T47D (cell line): Measurements from ENCODE around the gene LHFPL2.

ENCODE experiments used
- DNase-seq, 2 experiments: peaks; one replicate each; pipeline versions ENCODE4 v3.0.0 to v3.0.0-alpha.2; 2011 to 2012; ENCODE audit warnings: low read depth in 1 of 2, low spot score in 1 of 2
- JUND ChIP-seq: IDR thresholded peaks from 2 replicates; pipeline ENCODE4 v1.6.1; 2012; ENCODE audit warnings: low read depth
- in situ Hi-C: cut with HindIII; loops from 2 replicates; pipeline ENCODE4 v1.10.0; 2016; ENCODE audit warnings: low sequenced_read_pairs, low pct_unique_long_range_greater_than_20kb

The LHFPL2 gene

DNA sequence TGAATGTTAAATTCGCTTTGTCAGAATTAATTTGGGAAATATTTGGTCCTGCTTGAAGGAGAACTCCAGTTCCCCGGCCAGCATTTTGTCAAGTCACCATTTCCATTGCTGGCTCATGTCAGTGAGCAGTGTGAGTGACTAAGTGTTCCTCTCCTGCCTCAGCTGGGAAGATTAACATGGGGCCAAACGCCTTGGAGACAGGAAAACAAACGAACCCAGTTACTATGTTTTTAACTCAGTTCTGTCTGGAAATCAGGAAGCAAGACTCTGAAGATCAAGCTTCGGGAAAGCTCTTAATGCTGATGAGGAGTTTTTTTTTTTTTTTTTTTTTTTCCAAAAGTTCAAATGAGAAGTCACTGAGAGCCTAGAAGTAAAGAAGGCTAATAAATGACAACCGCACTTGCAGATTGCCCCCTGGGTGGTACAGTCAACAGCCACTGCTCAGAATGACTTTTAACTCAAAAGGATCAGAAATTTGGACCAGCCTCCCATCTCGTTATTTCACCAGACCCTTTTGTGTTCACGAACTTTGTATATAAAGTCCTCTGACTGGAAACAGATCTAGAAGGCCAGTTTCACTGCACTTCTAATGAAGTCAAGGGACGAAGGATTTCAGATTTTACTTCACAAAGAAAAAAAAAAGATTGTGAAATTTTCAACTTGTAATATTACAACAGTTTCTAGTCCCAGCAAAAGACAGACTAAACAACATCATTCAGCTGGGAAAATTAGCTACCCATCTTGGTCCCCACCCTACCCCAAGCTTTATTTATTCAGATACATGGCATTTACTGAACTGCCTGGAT, 121.3 kb downstream of the LHFPL2 start:
- in situ Hi-C loops, result no loop called here
- TF ChIP-seq JUND, result no peak
- DNase-seq, result no peak

DNA sequence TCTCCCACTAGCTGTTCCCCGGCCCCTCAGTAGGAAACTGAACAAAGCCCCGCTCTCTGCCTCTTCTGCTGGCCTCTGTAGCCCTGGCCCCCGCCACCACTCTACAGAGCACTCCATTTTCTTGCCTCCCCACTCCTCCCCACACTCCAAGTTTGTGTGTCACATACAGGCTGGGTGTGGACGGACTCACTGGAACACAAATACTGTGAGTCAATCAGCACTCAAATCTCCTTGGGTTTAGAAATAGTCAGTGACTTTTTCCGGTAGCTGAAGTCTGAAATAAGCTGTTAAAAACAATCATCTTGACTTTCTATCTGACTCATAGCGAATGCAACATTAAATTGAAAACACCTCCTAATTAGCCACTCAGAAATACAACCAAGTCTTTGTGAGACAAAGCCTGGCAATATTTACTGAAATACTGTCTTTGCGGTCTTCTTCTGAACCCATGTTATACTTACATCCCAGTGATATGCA, 122.5 kb downstream of the LHFPL2 start:
- TF ChIP-seq JUND, result no peak
- DNase-seq, result no peak
- in situ Hi-C loops, result no loop called here

DNA sequence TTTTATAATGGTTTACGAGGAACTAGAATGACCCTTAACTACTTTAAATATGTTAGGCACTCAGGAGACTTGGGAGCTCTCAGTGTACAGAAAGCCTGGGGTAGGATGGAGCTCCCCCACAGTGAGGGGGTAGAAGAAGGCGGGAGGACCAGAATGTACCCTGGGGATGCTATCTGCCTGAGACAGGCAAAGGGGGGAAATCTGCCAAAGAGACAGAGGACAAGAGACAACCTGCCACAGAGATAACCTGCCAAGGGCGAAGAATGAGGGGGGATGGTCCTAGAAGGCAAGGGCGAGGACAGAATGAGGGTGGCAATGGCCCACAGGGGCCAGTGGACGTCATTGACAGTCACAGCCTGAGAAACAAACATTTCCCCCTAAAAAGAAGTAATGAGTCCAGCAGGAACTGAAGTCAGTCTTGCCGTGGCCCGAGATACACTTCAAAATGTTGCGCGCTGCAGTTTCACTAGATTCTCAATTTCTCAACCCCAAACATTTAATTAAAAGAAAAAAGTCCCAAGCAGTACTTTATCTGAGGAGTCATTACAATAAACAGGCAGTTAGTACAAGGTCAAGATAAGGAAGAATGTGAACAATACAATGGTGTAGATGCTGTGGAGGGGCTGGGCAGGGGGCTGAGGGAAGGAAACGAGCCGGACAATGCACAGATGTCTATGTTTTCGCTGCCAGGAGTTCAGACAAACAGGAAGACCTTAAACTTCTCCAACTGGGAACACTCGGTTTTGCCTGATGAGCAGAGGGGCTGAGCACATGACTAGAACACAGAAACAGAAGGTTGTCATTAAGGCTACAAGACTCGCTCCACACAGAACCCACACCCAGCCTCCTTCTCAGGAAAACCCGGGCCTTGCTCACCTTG, 125.0 kb downstream of the LHFPL2 start:
- TF ChIP-seq JUND, result no peak
- no peak for DNase-seq
- in situ Hi-C loops, result no loop called here

DNA sequence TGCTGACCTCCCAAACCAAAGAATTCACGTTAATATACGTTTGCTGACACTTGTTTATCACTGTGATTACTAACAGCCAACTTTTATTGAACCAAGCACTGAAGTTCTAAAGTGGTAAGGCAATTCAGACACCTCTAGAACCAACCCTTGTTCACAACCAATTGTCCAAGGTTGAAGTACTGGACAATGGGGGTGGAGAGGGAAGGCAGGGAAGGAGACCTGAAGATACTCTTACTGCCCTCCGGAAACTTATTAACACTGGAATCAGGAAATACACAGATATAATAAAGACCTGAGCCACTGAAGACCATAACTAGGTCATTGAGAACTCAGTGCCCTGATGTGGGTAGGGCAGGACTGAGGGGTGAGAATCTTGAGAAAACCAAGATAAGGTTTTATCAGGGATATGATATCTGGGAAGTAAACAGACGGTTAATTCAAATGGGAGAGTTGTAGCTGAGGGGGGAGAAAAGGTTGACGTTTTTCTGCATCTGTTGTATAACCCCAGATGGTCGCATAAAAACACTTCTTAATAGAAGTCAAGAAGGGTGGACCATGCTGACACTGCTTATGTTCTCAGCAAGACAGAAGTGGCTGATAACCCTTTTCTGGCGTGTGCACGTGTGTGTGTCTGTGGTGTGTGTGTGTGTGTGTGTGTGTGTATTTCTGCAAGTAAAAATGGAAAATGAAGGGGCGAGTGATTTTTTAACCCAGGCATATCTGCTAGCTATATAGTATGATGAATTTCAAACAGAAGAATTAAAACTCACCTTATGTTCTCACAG, 125.9 kb downstream of the LHFPL2 start:
- in situ Hi-C loops, result no loop called here
- no peak for TF ChIP-seq JUND
- DNase-seq, result no peak

DNA sequence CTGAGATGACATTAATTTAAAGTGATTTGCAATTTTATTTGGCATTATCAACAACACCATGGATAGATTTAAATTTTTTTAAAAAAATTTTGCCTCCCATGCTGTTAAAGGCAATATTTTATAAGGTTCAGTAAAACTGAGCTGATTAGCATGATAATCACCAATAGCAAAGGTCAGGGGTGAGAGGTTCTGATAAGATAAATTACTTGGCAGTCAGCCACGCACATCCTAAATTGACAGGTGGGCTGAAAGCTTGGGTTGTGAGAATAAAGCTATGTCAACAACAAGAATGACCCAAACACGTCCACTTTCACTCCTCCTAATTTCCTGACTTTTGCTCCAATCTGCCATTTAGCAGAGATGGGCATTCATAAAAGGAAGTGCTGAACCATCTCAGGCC, 127.1 kb downstream of the LHFPL2 start:
- no peak for DNase-seq
- in situ Hi-C loops, result no loop called here
- no peak for TF ChIP-seq JUND

DNA sequence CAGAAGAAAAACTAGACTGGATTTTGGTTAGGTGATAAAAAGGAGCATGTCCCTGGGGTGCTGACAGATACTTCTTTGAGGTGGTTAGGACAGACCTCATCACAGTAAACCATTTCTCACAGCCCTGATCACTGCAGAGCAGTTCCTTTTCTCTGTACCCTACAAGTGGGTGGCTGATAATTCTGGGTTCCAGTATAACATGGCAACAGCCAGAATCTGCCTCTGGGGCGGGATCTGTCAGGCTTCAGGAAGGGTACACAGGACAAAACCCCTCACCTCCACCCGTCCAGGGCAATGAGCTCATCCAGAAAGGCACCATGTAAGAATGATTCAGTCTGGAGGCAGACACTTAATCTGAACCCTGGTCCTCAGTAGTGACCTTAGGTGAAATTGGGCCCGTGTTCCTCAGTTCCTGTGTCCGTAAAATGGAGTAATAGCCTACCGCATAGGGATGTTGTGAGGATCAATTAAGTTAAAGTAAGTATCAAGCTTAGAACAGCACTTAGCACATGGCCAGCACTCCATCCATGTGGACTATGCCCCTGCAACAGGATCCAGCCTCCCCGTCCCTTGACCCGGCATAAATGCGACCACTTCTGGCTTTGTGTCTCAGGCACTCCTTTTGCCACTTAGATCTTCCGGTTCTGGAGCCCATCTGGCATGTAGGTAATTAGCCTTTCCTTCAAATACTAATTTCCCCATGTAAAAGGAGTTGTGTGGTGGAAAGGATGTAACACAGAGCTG, 129.2 kb downstream of the LHFPL2 start:
- TF ChIP-seq JUND, result no peak
- in situ Hi-C loops, result no loop called here

DNA sequence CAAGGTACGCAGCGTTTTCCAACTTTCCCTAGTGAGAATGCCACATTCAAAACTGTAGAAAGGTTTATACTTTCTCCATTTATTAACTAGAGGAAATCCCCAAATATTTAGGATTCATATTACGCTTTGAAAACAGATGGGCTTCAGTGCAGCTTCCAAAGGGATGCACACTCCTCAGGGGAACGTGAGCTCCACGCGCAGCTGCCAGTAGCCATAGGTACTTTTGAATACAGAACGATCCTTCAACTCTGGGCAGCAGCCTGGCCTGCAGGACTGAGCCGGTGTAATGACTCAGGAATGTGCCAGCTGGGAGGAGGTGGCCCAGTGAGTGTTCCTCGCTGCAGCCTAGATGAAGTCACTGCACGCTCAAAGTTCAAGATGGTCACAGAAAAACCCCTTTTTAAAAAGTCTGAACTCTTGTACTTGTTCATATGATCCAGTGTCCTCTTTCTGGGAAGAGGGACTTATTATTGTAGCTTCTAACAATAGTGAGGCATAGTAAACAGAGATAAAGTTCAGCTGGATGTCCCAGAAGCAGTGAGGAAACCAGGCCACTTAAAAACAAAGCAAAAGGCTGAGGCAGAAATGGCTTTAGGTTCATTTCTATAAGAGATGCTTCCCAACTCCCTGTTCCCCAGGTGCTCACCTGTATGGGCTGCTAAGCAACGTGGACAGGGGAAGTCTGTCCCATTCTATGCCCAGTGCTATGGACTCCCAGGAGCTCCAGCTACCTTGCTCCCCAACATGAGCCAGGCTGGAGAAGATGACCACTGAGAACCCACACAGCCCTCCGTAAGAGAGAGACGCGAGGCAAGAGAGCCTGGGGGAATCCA, 130.0 kb downstream of the LHFPL2 start:
- peak; percentile 67 to 86 for DNase-seq

More for the DNA sequence above, 129.2 kb downstream of the LHFPL2 start:
- no peak for DNase-seq

DNA sequence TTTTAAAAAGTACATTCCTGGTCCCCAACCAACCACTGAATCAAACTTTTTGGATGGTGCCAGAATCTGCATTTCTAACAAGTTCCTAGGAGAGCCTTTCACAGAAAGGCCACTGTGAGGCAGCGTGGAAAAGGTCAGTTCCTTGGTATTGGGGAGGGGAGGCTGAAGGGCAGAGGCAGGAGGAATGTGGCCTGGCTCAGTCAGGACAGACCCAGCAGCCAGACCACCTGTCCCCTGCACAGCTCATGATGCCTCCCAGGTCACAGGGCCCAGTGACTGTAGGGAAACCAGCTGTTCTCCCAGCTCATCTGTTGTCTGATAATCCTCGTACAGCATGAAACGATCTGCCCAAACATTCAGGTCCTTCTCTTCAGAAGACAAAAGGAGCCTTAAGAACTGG, 132.9 kb downstream of the LHFPL2 start:
- no peak for DNase-seq
- no peak for TF ChIP-seq JUND
- in situ Hi-C loops, result no loop called here

More for the DNA sequence above, 130.0 kb downstream of the LHFPL2 start:
- in situ Hi-C loops, result no loop called here
- TF ChIP-seq JUND, result no peak

DNA sequence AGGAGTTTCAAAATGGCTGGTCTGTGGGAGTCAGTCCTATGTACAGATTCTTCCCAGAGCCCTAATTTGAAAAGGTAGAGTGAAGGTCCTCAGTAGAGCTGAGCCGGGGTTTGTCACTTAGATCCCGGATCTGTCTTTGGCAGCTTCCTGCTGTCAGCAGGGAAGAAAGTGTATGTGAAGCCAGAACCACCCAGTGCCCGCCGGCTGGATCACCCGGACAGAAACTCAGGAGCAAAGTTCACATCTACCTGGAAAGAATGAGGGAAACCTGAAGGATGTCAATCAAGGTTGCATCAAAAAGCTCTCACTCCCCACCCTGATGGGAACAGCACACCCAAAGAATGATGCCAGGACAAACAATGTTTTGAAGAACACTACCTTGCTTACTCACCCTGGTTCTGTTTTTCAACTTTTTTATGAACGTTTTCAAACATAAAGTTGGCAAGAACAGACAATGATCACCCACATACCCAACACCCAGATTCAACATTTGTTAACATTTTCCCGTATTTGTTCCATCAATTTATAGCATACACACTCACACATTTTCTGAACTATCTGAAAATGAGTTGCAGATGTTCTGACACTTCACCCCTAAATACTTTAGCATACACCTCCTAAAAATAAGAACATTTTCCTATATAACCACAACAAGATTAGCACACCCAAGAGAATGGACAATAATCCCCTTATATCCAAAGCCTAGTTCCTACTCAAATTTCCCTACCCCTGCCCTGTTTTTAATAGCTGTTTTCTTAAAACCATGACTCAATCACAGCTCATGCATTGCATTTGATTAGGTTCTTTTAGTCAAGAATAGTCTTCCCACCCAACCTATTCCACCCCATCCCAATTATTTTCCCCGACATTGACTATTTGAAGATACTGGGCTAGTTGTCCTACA, 133.9 kb downstream of the LHFPL2 start:
- in situ Hi-C loops, result no loop called here
- TF ChIP-seq JUND, result no peak
- no peak for DNase-seq

DNA sequence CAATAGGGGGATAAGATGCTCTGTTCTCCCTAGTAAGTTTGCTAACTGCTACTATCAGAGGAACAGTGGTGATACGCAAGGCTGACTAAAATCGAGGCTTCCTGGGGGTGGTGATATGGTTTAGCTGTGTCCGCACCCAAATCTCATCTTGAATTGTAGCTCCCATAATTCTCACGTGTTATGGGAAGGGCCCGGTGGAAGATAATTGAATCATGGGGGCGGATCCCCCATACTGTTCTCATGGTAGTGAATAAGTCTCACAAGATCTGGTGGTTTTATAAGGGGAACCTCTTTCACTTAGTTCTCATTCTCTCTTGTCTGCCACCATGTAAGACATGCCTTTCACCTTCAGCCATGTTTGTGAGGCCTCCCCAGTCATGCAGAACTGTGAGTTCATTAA, 135.1 kb downstream of the LHFPL2 start:
- in situ Hi-C loops, result no loop called here
- no peak for TF ChIP-seq JUND
- no peak for DNase-seq

DNA sequence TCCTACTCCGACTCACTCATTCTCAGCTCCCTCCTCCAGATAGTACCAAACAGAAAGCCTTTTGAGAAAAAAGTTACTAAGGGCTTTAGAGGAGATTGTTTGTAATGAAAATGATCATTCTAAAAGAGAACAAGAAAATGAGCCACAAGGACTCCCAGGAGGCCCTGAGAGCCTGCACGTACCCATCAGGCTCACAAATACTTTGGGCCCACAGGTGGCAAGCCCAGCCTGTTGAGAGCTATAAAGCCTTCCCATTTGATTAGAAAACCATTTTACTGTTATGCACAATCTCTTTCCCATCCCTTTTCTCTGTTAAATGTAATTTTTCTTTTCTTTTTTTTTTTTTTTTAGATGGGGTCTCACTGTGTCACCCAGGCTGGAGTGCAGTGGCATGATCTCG, 136.1 kb downstream of the LHFPL2 start:
- in situ Hi-C loops, result no loop called here
- DNase-seq, result no peak
- no peak for TF ChIP-seq JUND
